Stimulated activated CD4-positive, alpha-beta T cell treated with anti-CD3 and anti-CD28 coated beads, Interleukin-4, amount 100 ng/mL, for 1 hour (primary cell): ENCODE results near the gene DNAJC16.

ENCODE experiments used
- DNase-seq: peaks from one replicate; pipeline ENCODE4 v3.0.0-alpha.2; 2020

The DNAJC16 gene

DNA sequence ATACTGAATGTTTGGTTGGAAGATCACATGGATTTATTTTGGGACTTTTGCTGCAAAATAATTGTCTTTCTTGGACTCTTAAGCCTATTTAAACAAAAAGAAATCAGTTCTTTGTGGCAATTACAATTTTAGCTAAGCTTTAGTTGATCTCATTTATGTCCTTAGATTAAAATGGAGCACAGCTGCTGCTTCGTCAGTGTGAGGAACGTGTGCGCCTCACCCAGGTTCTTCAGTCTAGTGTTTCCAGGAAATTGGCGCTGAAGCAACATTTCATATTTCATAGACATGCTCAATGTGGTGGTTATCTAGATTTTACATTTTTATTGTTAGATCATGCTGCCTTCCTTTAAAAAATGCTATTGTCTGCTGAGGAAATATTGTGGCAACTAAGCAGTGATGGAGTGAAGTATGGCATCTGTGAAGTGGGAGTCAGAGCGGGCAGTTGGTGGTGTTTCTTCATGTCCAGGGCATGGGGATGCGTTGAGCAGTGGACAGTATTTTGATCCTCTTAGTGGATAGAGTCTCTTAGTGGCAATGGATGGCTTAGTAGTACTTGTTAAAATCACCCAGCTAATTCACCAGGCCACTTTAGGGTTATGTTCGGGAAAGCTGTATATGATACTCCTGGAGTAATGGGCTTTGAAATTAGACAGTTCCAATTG lies 96.2 kb downstream of the DNAJC16 start:
- no peak for DNase-seq

DNA sequence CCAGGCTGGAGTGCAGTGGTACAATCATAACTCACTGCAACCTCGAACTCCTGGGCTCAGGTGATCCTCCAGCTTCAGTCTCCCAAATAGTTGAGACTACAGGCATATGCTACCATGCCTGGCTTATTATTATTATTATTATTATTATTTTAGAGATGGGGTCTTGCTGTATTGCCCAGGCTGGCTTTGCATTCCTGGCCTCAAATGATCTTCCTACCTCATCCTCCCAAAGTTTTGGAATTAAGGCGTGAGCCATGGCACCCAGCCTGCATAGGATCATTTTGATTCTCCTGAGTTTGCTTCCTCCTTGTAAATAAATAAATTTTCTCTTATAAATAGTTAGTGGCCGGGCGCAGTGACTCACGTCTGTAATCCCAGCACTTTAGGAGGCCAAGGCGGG lies 96.8 kb downstream of the DNAJC16 start:
- DNase-seq: no peak

DNA sequence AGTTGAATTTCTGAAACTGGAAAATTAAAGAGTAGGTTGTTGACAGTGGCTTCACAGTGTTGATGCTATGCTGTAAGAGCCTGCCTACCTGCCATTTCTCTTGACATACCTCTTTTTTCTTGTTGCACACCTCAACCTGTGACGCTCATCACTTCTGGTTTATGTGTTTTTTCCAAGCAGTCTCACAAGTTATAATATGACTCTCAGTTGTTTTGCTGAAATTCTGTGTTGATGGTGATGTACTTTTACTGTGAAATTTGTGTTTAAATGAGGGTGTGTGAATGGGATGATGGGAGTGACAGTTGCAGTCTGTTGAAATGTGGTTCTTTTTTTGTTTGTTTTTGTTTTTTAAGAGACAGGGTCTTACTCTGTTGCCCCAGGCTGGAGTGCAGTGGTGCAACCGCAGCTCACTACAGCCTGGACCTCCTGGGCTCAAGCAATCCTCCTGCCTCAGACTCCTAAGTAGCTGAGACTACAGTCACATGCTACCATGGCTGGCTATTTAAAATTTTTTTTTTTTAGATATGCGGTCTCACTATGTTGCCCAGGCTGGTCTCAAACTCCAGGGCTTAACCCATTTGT lies 97.6 kb downstream of the DNAJC16 start:
- no peak for DNase-seq

DNA sequence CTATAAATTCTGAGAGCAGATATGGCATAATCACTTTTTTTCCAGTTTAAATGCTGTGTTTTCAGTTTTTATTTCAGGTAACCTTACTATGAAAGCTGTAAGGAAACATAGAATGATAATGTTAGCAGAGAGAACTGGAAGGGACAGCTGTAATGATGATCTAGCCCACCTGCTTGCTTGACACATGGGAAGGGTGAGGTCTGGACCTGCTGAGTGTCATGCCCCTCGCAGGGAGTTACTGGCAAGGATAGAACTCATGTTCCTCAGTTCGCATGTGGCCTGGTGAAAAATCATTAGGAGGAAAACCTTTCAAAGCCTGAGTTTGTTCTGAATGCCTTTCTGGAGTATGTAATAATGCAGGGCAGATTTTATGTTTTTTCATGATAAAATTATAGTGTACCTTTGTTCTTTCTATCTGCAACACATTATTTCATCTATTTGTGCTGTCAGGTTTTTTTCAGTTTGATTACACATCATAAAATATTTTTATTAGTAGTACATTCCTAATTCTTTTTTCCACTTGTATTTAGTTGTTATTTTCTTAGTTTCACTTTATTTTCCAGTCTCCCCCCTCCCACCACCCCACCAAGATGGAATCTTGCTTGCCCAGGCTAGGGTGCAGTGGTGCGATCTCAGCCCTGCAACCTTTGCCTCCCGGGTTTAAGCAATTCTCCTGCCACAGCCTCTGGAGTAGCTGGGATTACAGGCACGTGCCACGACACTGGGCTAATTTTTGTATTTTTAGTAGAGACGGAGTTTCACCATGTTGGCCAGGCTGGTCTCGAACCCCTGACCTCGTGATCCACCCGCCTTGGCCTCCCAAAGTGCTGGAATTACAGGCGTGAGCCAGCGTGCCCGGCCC lies 98.6 kb downstream of the DNAJC16 start:
- no peak for DNase-seq
